GM19240 (cell line): ENCODE data around the gene B9D1.

Source experiments
- DNase-seq: peaks from one replicate; pipeline ENCODE4 v3.0.0; 2011; ENCODE audit warnings: low spot score; ENCODE audit not compliant: insufficient read length

The B9D1 gene

GRCh38 chr17:19304209-19304608 is 58.3 kb downstream of the B9D1 start:
- DNase-seq: no peak

GRCh38 chr17:19303367-19303776 is 59.2 kb downstream of the B9D1 start:
- DNase-seq: no peak

DNA sequence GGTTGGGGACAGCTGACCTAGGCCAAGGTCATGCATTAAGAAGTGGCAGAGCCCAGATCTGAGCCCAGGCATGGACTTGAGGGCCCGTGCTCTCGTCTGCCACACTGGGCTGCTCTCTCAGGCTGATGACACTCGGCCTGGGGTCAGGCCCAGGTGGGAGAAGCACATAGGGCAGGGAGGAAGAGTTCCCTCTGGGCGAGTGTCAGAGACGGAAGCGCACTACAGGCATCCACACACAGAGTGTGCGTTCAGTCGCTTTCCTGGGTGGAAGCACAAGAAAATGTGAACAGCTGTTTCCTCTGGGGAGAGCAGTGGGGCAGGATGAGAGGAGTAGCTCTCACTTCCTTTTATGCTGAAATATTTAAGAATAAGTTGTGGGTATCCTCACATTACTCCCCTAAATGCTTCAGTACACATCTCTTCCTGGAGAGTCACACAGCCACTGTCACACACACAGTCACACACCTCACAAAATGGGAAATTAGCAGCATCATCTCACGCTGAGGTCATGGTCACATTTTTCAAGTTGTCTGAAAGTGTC is 59.7 kb downstream of the B9D1 start:
- no peak for DNase-seq

- no peak for DNase-seq
Measured at GRCh38 chr17:19301973-19302372, 60.5 kb downstream of the B9D1 start.

DNA sequence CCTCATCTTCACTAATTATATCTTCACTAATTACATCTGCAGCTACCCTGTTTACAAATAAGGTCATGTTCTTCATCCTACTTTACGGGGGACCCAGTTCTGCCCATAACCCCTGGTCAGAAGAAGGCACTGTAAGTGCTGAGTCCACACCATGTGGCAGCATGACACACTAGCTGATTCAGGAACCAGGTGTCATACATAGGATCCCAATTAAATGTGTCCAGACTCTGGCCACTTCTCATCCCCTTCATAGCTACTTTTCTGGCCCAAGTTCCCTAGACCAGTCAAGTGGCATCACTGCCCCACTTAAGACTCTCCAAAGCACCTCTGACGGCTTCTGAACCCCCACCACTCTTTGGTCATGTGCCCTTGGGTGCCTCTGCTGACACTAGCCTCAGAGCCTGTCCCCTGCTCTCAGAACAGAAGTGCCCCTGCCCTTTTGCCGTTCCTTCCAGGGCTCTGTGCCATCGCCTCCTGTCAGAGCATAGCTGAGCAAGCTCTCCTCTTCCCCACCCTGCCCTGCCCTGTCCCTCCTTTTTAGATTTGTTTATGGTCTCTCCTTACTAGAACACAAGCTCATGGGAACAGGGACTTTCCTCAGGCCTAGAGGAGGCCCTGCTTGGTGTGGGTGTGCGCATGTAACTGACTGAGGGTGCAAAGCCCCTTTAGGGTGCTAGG is 61.1 kb downstream of the B9D1 start:
- DNase-seq: no peak

GRCh38 chr17:19299866-19300265 is 62.7 kb downstream of the B9D1 start:
- DNase-seq: no peak

GRCh38 chr17:19299214-19299747 is 63.2 kb downstream of the B9D1 start:
- no peak for DNase-seq

- no peak for DNase-seq
Measured at GRCh38 chr17:19298569-19299213, 63.8 kb downstream of the B9D1 start.

DNA sequence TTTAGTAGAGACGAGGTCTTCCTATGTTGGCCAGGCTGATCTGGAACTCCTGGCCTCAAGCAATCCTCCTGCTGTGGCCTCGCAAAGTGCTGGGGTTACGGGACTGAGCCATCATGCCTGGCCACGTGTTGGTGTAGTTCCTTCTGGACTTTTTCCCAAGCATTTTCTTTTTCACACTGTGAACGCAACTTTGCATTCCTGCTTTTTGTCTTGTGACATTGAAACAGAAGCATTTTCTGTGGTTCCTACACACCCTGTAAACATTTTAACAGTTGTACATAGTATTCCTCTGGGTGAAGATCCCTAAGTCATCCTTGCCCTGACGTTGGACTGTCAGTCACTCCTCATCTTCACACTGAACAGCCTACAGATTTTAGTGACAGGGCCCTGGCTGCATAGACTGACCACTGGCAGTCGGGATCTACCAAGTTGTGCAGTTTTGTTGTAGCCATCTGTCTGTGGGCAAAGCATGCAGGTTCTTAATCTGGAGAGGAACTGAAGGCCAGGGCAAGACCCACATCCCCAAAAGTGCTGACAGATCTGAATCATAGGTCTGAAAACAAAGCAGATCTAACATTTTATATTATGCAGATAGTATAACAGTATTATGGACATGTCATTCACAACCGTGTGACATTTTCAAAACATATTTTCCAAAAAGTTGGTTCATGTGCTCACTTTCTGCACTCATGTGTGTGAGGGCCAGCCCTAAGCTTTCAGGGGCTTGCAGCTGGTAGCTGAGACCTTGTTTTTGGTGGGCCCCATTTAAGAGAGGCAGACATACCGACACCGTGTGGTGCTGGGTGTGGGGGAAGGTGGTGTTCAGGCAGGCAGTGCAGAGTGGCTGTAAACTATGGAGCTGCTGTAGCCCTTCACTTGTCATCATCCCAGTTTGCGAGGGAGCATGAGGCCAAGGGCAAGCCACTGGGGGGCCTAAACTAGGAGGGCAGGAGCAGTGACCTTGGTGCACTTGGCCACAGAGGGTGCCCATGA is 65.4 kb downstream of the B9D1 start:
- no peak for DNase-seq

DNA sequence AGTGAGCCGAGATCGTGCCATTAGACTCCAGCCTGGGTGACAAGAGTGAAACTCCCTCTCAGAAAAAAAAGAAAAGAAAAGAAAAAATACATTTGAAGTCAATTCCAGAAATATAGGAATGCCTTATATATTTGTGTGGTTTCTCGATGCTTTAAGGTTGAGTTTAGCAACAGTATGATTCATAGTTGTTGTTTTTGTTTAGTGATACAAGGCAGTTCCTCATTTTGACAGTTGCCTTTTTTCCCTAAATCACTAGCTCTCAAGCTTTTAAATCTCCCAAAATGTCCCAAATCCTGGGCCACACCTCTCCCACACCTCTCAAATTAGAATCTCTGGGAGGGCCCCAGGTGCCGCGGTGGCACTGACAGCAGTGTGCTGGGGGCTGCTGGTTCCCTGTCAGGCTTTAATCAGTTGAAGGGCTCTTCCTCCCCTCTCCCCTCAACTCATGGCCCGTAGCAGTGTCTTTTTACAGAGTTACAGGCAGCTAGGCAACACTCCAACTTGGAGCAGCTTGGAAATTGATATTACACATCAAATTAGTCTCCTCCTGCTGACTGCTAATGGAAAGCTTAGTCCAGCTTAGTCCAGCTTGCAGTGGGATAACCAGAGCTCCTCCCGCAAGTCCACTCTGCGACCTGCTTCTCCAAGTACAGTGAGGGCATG is 66.9 kb downstream of the B9D1 start:
- no peak for DNase-seq

GRCh38 chr17:19294443-19294842 is 68.1 kb downstream of the B9D1 start:
- no peak for DNase-seq
